Lung (tissue), 12 donors: ENCODE data around the gene CYRIA. TPM values are rescaled to one million over a fixed set of nuclear protein-coding genes. Genes with fewer than 3 reads are reported as not detected.
A peak's percentile ranks its signal among the peaks of the same experiment; 100 is the strongest.

ENCODE experiments used
- ATAC-seq: fragments of 200-7000 bp; cut with Tn5 transposase; one replicate; pipeline ENCODE4 v1.9.1; 2020; ENCODE audit warnings: moderate number of reproducible peaks; ENCODE audit not compliant: insufficient read depth, low FRiP score
- DNase-seq, 3 donors: peaks; one replicate each; pipeline ENCODE4 v3.0.0-alpha.2; 2013 to 2017
- H3K27ac ChIP-seq, 2 donors: one replicate each; pipeline ENCODE4 v1.5.1; 2013; ENCODE audit warnings: mild to moderate bottlenecking in 2 of 2, moderate library complexity in 2 of 2, control low read depth in 1 of 2, inconsistent platforms in 1 of 2, low read depth in 1 of 2, low read length in 1 of 2
- H3K27me3 ChIP-seq, 3 donors: one replicate each; pipeline ENCODE4 v1.5.1; 2013; ENCODE audit warnings: low read length in 2 of 3; ENCODE audit not compliant: control insufficient read depth in 3 of 3, insufficient read depth in 3 of 3
- H3K36me3 ChIP-seq, 4 donors: one replicate each; pipeline ENCODE4 v1.5.1; 2013; ENCODE audit warnings: low read length in 4 of 4, mild to moderate bottlenecking in 1 of 4, moderate library complexity in 1 of 4; ENCODE audit not compliant: control insufficient read depth in 4 of 4, insufficient read depth in 4 of 4
- H3K4me1 ChIP-seq, 5 donors: one replicate each; pipeline ENCODE4 v1.5.1; 2013; ENCODE audit warnings: low read length in 5 of 5, mild to moderate bottlenecking in 2 of 5, moderate library complexity in 1 of 5; ENCODE audit not compliant: control insufficient read depth in 5 of 5, insufficient read depth in 5 of 5
- H3K4me3 ChIP-seq: one replicate; pipeline ENCODE4 v1.5.1; 2013; ENCODE audit warnings: mild to moderate bottlenecking, control low read depth, moderate library complexity
- H3K9ac ChIP-seq, 2 donors: one replicate each; pipeline ENCODE4 v1.5.1; 2013; ENCODE audit warnings: low read length in 2 of 2, control low read depth in 1 of 2; ENCODE audit not compliant: insufficient read depth in 1 of 2
- H3K9me3 ChIP-seq, 4 donors: one replicate each; pipeline ENCODE4 v1.5.1; 2013; ENCODE audit warnings: low read length in 3 of 4, mild to moderate bottlenecking in 1 of 4, moderate library complexity in 1 of 4; ENCODE audit not compliant: control insufficient read depth in 4 of 4, insufficient read depth in 3 of 4
- CTCF ChIP-seq: IDR thresholded peaks from 2 replicates; pipeline ENCODE4 v1.5.1; 2012; ENCODE audit warnings: mild to moderate bottlenecking; ENCODE audit errors: control extremely low read depth, extremely low read depth
- WGBS, 2 donors: extraction: QIAGEN DNeasy Blood & Tissue Kit; methylation state at CpG; one replicate each; pipeline ENCODE4 v1.1.7; 2013; 5-methylcytosine and 5-hydroxymethylcytosine counted together
- polyA plus RNA-seq, 2 donors: library from polyadenylated mRNA; stranded (reverse); fragments of 200-250 nt; gene quantifications; one replicate each; pipeline ENCODE4 v1.2.1, GENCODE V29; 2013
- total RNA-seq, 2 donors: library from RNA; depleted of rRNA in 1 of 2; stranded (reverse); fragments of >200 nt in 1 of 2; gene quantifications; one replicate each; pipeline ENCODE4 v1.2.1, GENCODE V29; 2014 to 2021
- donor health status: control.
- donor health status: control.
- donor health status: Bipolar disorder and iron deficiency.
- donor health status: healthy.
- donor health status: DM: yes; HTN: yes; CAD: no.

Gene CYRIA
- total and polyA plus RNA-seq, 4 donors, result 4.3 to 23.6 (median 16.6) TPM

GRCh38 chr2:16661526-16661925 lies 4.1 kb downstream of the CYRIA start:
- Histone ChIP-seq H3K4me3 (no peak overlapping the region), H3K4me1 (peaks cover 0 to 54% (median 19%) of the 10 kb centered on the region in 5 donors), H3K9ac (peak overlapping the region in 1 of 2 donors; percentile 17), H3K36me3 (no peaks in the 10 kb centered on the region), H3K9me3 (no peaks in the 10 kb centered on the region), H3K27ac (no peak overlapping the region), H3K27me3 (no peaks in the 10 kb centered on the region)
- DNase-seq (peak; percentile 44 to 75 (median 69)), ATAC-seq (no peak)
- 36 to 63% methylated on average over 4 of the region's 4 CpGs for WGBS, 2 donors
- no peak for TF ChIP-seq CTCF

- DNase-seq (no peak), ATAC-seq (no peak)
- Histone ChIP-seq H3K27ac (no peak overlapping the region), H3K9me3 (no peaks in the 10 kb centered on the region), H3K4me1 (peaks cover 0 to 48% (median 19%) of the 10 kb centered on the region in 5 donors), H3K4me3 (no peak overlapping the region), H3K9ac (no peak overlapping the region), H3K36me3 (no peaks in the 10 kb centered on the region), H3K27me3 (no peaks in the 10 kb centered on the region)
- no peak for TF ChIP-seq CTCF
- WGBS, 2 donors, result 70 to 71% methylated on average over 4 of the region's 4 CpGs
Observed at GRCh38 chr2:16660556-16660955, 5.1 kb downstream of the CYRIA start.

GRCh38 chr2:16660114-16660513 lies 5.5 kb downstream of the CYRIA start:
- Histone ChIP-seq H3K27ac (no peak overlapping the region), H3K9me3 (no peaks in the 10 kb centered on the region), H3K36me3 (no peaks in the 10 kb centered on the region), H3K27me3 (no peaks in the 10 kb centered on the region), H3K9ac (no peak overlapping the region), H3K4me1 (peaks cover 0 to 46% (median 19%) of the 10 kb centered on the region in 5 donors), H3K4me3 (no peak overlapping the region)
- ATAC-seq (no peak), DNase-seq (no peak)
- TF ChIP-seq CTCF, result no peak
- 45 to 52% methylated on average over 5 of the region's 5 CpGs for WGBS, 2 donors
